ENCODE measurements around the gene POLR1A.

- TF ChIP-seq POLR2A (IDR thresholded peaks at IDR 0.05; ENCODE audit: low read length) (no peak), CTCF (IDR thresholded peaks at IDR 0.05) (no peak), RAD21 (conservative IDR thresholded peaks at IDR 0.05 in 1 of 2, IDR thresholded peaks at IDR 0.05 in 1 of 2) (no peak), E2F6 (IDR thresholded peaks at IDR 0.05; ENCODE audit: borderline replicate concordance, low read depth) (no peak)
- TF ChIP-seq, protein P1, sequence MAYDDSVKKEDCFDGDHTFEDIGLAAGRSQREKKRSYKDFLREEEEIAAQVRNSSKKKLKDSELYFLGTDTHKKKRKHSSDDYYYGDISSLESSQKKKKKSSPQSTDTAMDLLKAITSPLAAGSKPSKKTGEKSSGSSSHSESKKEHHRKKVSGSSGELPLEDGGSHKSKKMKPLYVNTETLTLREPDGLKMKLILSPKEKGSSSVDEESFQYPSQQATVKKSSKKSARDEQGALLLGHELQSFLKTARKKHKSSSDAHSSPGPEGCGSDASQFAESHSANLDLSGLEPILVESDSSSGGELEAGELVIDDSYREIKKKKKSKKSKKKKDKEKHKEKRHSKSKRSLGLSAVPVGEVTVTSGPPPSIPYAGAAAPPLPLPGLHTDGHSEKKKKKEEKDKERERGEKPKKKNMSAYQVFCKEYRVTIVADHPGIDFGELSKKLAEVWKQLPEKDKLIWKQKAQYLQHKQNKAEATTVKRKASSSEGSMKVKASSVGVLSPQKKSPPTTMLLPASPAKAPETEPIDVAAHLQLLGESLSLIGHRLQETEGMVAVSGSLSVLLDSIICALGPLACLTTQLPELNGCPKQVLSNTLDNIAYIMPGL (CRISPR knock-in tag; IDR thresholded peaks at IDR 0.05; ENCODE audit: borderline replicate concordance), result no peak
These were observed 116.8 kb downstream of the POLR1A start for GRCh38 chr2:85988914-85989270.

All from A549 (cell line).